HepG2 (cell line): ENCODE measurements around the gene SMAD7.

ENCODE experiments used
- JARID2 ChIP-seq: sonication (generic); formaldehyde crosslinking; IDR thresholded peaks from 2 replicates; pipeline ENCODE4 v1.8.1; 2023; ENCODE audit warnings: missing genetic modification reagents, inconsistent platforms; ENCODE audit not compliant: insufficient replicate concordance
- ZNF431 ChIP-seq: sonication (generic); formaldehyde crosslinking; IDR thresholded peaks from 2 replicates; pipeline ENCODE4 v1.9.0; 2022; ENCODE audit warnings: missing genetic modification reagents, low read depth, mild to moderate bottlenecking, borderline replicate concordance

DNA sequence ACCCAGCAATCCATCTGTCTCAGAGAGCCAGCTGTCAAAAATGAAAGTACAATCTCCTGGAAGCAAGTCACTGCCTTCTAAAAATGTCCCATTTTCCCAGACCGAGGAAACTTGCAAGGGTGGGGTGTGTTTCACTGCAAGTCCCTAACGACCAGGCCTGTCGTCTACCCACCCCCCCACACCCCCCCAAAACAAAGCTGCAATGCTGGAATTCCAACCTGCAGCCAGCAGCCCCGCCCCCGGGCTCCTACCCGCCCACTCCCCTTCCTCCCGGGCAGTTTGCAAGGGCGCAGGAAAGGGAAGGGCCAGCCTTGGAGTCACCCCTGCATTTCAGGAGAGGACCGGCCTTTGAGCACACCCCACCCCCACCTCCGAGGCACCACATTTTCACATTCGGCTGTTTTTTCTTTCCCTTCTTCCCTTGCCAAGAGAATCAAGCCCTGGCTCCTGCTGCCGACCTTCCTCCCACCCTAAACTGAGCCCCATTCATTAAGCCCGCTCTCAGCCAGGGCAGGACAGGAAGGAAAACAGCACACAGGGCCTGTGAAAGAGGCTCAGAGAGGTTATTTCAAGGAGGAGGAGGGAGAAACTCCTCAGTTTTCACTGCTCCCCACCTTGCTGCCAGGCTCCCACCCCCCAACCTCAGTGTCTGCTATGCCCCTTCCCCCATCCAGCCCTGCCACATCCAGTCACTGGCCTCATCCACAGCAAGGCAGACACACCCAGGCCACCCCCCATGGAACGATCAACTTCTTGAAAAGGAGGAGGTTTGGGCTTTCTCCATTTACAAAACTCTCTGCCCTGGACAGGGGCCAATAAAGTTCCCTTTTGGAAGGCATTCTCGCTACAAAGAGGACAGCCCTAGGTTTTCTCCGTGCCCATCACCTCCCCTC lies 11.3 kb downstream of the SMAD7 start:
- TF ChIP-seq JARID2 (CRISPR knock-in tag) (no peak), ZNF431 (CRISPR knock-in tag) (no peak)
